Thoracic aorta (tissue), 2 donors: ENCODE results near the gene HELZ. TPM values are rescaled to one million over a fixed set of nuclear protein-coding genes. Genes with fewer than 3 reads are reported as not detected.

ENCODE experiments used
- ATAC-seq: fragments of 150-250 bp; one replicate; pipeline ENCODE4 v1.8.0; 2017; ENCODE audit warnings: low read depth; ENCODE audit not compliant: insufficient number of reproducible peaks, low FRiP score
- DNase-seq: peaks from one replicate; pipeline ENCODE4 v3.0.0-alpha.2; 2020; ENCODE audit warnings: low spot score
- H3K27ac ChIP-seq, 2 donors: fragments of 200-600 bp; sonication (generic); 1 replicate in 1 of 2; 2 replicates in 1 of 2; pipeline ENCODE4 v1.5.1; 2016; ENCODE audit warnings: mild to moderate bottlenecking in 2 of 2, moderate library complexity in 2 of 2
- H3K27me3 ChIP-seq: fragments of 200-600 bp; sonication (generic); replicated peaks from 2 replicates; pipeline ENCODE4 v1.6.0; 2016; ENCODE audit warnings: mild to moderate bottlenecking; ENCODE audit not compliant: insufficient read depth
- H3K36me3 ChIP-seq: fragments of 200-600 bp; sonication (generic); one replicate; pipeline ENCODE4 v1.5.1; 2016
- H3K4me1 ChIP-seq, 2 donors: fragments of 200-600 bp; sonication (generic); 1 replicate in 1 of 2; 2 replicates in 1 of 2; pipeline versions ENCODE4 v1.5.1 to v1.6.0; 2016; ENCODE audit warnings: low read depth in 2 of 2, mild to moderate bottlenecking in 1 of 2; ENCODE audit not compliant: control insufficient read depth in 1 of 2
- H3K4me3 ChIP-seq: fragments of 200-600 bp; sonication (generic); 2 replicates; pipeline ENCODE4 v1.5.1; 2016; ENCODE audit warnings: mild to moderate bottlenecking
- H3K9me3 ChIP-seq: fragments of 200-600 bp; sonication (generic); 2 replicates; pipeline ENCODE4 v1.5.1; 2016
- total RNA-seq, 2 donors: library from RNA; depleted of rRNA; stranded (reverse); fragments of >200 nt; gene quantifications; one replicate each; pipeline versions ENCODE4 v1.1.0 to v1.2.3, GENCODE V29; 2016
- TF ChIP-seq, protein P1 (sequence below): fragments of 200-600 bp; sonication (generic); IDR thresholded peaks from one replicate; pipeline ENCODE4 v1.5.1; 2019; ENCODE audit warnings: antibody characterized with exemption

The HELZ gene
- total RNA-seq, 2 donors from 2014 or later, result 47.8 to 58.4 TPM

DNA sequence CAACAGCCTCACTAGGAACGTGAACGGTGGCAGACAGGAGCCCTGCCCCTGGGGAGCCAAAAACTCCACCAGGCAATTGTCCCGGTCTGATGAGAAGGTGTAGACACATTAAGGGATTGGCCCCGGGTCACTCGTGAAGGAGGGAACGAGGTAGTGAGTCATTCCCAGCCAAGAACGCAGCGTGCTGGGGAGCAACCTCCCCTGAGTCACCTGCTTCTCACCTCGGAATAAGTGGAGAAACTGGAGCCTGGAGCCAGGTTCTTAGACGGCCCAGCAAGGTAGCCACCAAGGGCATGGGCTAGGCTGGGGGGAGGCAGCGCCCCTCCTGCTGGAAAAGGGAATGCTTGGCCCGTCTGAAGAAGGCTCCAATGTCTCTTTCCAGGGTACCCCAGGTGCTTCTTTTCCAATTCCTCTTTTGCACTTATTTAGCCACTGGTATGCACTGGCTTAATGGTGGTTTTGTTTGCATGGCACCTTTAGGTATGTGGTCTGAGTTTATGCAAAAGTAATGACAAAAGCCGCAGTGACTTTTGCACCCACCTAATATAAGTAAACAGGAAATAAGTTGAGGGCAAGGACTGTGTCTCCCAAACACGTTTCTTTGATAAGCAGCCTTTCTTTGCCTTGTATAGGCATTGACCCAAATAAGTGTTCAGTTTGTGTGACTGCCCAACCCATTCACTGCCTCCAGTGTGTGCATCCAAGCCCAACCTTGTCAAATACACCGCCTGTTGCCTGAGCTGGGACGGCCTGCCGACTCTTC is 1.8 kb upstream of the HELZ start:
- Histone ChIP-seq H3K27me3 (no peaks in the 10 kb centered on the region), H3K27ac (no peak overlapping the region), H3K4me1 (peaks cover 2 to 26% of the 10 kb centered on the region in 2 donors), H3K9me3 (no peaks in the 10 kb centered on the region), H3K4me3 (peak overlapping the region; percentile 98), H3K36me3 (no peaks in the 10 kb centered on the region)
- no peak for ATAC-seq
- TF ChIP-seq, protein P1, sequence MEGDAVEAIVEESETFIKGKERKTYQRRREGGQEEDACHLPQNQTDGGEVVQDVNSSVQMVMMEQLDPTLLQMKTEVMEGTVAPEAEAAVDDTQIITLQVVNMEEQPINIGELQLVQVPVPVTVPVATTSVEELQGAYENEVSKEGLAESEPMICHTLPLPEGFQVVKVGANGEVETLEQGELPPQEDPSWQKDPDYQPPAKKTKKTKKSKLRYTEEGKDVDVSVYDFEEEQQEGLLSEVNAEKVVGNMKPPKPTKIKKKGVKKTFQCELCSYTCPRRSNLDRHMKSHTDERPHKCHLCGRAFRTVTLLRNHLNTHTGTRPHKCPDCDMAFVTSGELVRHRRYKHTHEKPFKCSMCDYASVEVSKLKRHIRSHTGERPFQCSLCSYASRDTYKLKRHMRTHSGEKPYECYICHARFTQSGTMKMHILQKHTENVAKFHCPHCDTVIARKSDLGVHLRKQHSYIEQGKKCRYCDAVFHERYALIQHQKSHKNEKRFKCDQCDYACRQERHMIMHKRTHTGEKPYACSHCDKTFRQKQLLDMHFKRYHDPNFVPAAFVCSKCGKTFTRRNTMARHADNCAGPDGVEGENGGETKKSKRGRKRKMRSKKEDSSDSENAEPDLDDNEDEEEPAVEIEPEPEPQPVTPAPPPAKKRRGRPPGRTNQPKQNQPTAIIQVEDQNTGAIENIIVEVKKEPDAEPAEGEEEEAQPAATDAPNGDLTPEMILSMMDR, result no peak
- DNase-seq, result no peak

DNA sequence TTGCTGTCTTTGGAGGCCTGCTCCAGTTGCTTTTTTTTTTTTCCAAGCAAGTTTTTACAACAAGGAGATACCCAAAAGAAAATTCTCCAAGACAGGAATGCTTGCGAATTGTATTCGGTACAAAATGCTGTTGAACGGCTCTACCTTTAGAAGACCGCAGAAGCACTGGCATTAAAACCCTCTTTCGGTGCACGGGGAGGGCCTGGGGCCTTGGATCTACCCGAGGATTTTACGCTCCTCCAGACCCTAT is 1.3 kb upstream of the HELZ start:
- no peaks in the 10 kb centered on the region for H3K9me3 ChIP-seq
- DNase-seq, result no peak
- peaks cover 2 to 31% of the 10 kb centered on the region in 2 donors for H3K4me1 ChIP-seq
- H3K27me3 ChIP-seq, result no peaks in the 10 kb centered on the region
- no peaks in the 10 kb centered on the region for H3K36me3 ChIP-seq
- no peak for ATAC-seq
- TF ChIP-seq, protein P1, result no peak
- peak overlapping the region; percentile 98 for H3K4me3 ChIP-seq
- H3K27ac ChIP-seq, result peak overlapping the region in 1 of 2 donors; percentile 56

DNA sequence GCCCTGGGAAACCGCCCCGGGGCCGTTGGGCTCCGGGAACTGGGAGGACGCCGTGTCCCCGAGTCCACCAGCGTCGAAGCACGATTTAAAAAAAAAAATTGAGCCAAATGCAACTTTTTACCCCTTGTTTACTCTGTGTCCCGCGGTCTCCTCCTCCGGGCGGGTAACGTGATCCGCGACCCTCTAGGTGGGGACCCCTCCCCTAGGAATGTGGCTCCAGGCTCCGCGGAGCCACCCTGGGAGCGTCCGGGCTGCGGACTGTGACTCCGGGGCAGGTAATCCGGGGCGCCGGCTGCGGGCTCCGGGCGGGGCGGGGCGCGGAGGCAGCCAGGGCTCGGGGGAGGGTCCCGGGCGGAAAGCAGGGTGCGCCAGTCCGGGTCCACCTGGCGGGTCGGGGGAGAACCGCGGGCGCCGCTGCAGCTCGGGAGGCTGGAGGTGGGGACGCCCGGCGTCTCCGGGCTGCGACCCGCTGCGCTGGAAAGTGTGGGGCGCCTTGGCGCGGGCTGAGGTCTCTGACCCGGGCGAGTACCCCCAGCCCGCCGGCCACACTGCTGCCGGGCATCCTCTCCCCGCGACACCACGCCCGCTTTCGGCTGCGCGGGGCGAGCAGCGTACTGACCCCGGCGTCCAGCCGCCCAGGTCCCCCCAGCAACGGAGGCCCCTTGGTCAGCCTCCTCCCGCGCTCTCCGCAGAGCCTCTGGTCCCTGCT is 852 bp upstream of the HELZ start:
- H3K4me3 ChIP-seq, result peak overlapping the region; percentile 98
- H3K27ac ChIP-seq, result peak overlapping the region in 1 of 2 donors; percentile 56
- ATAC-seq, result no peak
- no peaks in the 10 kb centered on the region for H3K36me3 ChIP-seq
- no peak for DNase-seq
- H3K9me3 ChIP-seq, result no peaks in the 10 kb centered on the region
- TF ChIP-seq, protein P1, result peak; percentile 6
- peaks cover 2 to 35% of the 10 kb centered on the region in 2 donors for H3K4me1 ChIP-seq
- H3K27me3 ChIP-seq, result no peaks in the 10 kb centered on the region

DNA sequence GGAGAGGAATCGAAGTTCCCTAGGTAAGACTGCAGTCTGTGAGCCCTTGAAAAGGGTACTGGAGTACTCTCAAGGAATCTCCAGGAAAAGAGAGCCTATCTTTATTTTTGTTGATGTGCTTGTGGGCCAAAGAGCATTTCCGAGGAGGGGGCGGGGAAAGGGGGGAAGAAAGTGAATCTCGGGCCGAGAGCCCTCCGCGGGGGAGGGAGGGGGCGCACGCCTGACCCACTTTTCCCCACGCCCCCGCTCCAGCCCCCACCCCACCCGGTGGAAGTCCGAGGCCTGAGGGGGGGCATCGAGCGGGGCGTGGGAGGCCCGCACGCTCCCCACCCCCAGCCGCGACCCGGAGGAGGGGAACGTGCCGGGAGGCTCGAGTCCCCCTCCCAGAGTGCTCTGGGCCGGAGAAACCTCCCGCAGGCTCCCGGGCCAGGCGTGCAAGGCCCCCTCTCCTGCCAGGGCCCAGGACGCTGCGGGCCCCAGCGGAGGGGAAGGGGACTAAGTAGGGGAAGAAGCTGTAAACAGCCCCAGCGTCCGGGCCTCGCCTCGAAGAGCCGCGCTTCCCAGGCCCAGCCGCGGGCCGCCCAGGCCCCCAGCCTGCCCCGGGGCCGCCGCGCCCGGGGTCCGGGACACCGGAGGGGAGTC is 444 bp downstream of the HELZ start:
- Histone ChIP-seq H3K27me3 (no peaks in the 10 kb centered on the region), H3K27ac (peak overlapping the region; percentile 56 to 71), H3K9me3 (no peaks in the 10 kb centered on the region), H3K36me3 (no peaks in the 10 kb centered on the region), H3K4me3 (peak overlapping the region; percentile 98), H3K4me1 (peaks cover 2 to 39% of the 10 kb centered on the region in 2 donors)
- DNase-seq (no peak), ATAC-seq (no peak)
- TF ChIP-seq, protein P1, result no peak

DNA sequence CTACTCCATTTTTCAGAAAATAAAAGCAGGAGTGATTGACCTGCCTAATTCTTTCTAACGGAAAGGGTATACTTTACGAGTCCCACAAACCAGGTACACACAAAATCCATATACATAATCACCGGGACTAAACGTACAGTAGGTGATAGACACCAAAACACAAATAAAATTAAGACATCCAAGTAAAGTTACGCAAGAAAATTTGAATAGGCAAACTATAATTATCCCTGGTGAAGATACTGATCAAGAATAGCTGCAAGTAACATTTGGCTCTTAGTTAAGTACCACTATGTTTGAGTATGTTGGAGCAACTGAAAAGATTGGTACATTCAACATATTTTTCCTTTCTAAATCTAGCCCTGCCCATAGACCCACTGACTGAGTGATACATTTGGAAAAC is 1.7 kb downstream of the HELZ start:
- Histone ChIP-seq H3K36me3 (no peaks in the 10 kb centered on the region), H3K27ac (no peak overlapping the region), H3K4me1 (peaks cover 2 to 39% of the 10 kb centered on the region in 2 donors), H3K4me3 (no peak overlapping the region), H3K9me3 (no peaks in the 10 kb centered on the region), H3K27me3 (no peaks in the 10 kb centered on the region)
- ATAC-seq (no peak), DNase-seq (no peak)
- TF ChIP-seq, protein P1, result no peak
